HepG2 (cell line): ENCODE results near the gene ZNF142. TPM values are rescaled to one million over a fixed set of nuclear protein-coding genes. Genes with fewer than 3 reads are reported as not detected.

ENCODE experiments used
- GATAD2A ChIP-seq: IDR thresholded peaks from 2 replicates; pipeline ENCODE4 v1.6.1; 2016
- HIC2 ChIP-seq: sonication (generic); formaldehyde crosslinking; IDR thresholded peaks from 2 replicates; pipeline ENCODE4 v1.9.0; 2022; ENCODE audit warnings: low read depth, missing genetic modification reagents
- IRF1 ChIP-seq: sonication (generic); formaldehyde crosslinking; IDR thresholded peaks from 2 replicates; pipeline ENCODE4 v1.4.0; 2020; ENCODE audit warnings: low read depth, mild to moderate bottlenecking, missing genetic modification reagents
- KDM4B ChIP-seq: sonication (generic); formaldehyde crosslinking; IDR thresholded peaks from 2 replicates; pipeline ENCODE4 v1.4.0; 2020; ENCODE audit warnings: missing genetic modification reagents
- MED1 ChIP-seq: sonication (generic); formaldehyde crosslinking; IDR thresholded peaks from 2 replicates; pipeline ENCODE4 v1.4.0; 2020; ENCODE audit warnings: missing genetic modification reagents
- PAXIP1 ChIP-seq: sonication (generic); formaldehyde crosslinking; conservative IDR thresholded peaks from 2 replicates; pipeline ENCODE4 v1.4.0; 2020; ENCODE audit warnings: mild to moderate bottlenecking, missing genetic modification reagents, moderate library complexity
- ZNF281 ChIP-seq: sonication (generic); formaldehyde crosslinking; IDR thresholded peaks from 2 replicates; pipeline ENCODE4 v1.4.0; 2020; ENCODE audit warnings: missing genetic modification reagents, borderline replicate concordance
- ZNF350 ChIP-seq: sonication (generic); formaldehyde crosslinking; IDR thresholded peaks from 2 replicates; pipeline ENCODE4 v1.4.0; 2020; ENCODE audit warnings: mild to moderate bottlenecking, low read depth, missing genetic modification reagents, borderline replicate concordance
- ZNF687 ChIP-seq: sonication (generic); formaldehyde crosslinking; IDR thresholded peaks from 2 replicates; pipeline ENCODE4 v1.5.1; 2020; ENCODE audit warnings: mild to moderate bottlenecking, missing genetic modification reagents, moderate library complexity
- polyA plus RNA-seq, 8 experiments: library from polyadenylated mRNA; depleted of rRNA in 3 of 8; stranded (reverse) in 7 of 8; unstranded in 1 of 8; fragments of >200 nt; fragmentation: Illumina TruSeq in 4 of 8; extraction: Trizol in 4 of 8; gene quantifications; 2 replicates each; pipeline versions ENCODE4 v1.2.1 to v1.2.3, GENCODE V29; 2011 to 2016; ENCODE audit warnings: low read depth in 4 of 8, missing spikeins in 1 of 8, mixed read lengths in 1 of 8; ENCODE audit not compliant: insufficient read depth in 1 of 8
- total RNA-seq, 5 experiments: library from RNA; depleted of rRNA; stranded (reverse); fragments of >200 nt; fragmentation: Illumina TruSeq; extraction: Trizol; gene quantifications; 2 replicates each; pipeline ENCODE4 v1.2.3, GENCODE V29; 2016; ENCODE audit warnings: low read depth in 1 of 5

The ZNF142 gene
- total and polyA plus RNA-seq, 2 of the 13 experiments (the other 11 are each of a cell fraction or from before 2014, with no cell fraction given): 4.8 to 11.4 TPM

- 0 out of 2 replicates have a peak, but pooled peaks have one; percentile 21 for TF ChIP-seq PAXIP1
- TF ChIP-seq ZNF281 (CRISPR knock-in tag): 0 out of 2 replicates have a peak, but pooled peaks have one; percentile 49
- no peak for TF ChIP-seq IRF1
- 0 out of 2 replicates have a peak, but pooled peaks have one; percentile 15 for TF ChIP-seq GATAD2A (CRISPR knock-in tag)
- TF ChIP-seq HIC2 (CRISPR knock-in tag): peak; percentile 89
- TF ChIP-seq ZNF350 (CRISPR knock-in tag): 0 out of 2 replicates have a peak, but pooled peaks have one; percentile 41
- no peak for TF ChIP-seq MED1 (CRISPR knock-in tag)
- TF ChIP-seq ZNF687 (CRISPR knock-in tag): peak; percentile 45; the same call in 1 of the 2 replicates
- no peak for TF ChIP-seq KDM4B (CRISPR knock-in tag)
Observed at GRCh38 chr2:218615868-218616315, 43.5 kb downstream of the ZNF142 start (continued).
